Myometrial cell (primary cell): Measurements from ENCODE around the gene AGRN. TPM values are rescaled to one million over a fixed set of nuclear protein-coding genes. Genes with fewer than 3 reads are reported as not detected.

Experiments used
- total RNA-seq: library from RNA; depleted of rRNA; stranded (reverse); fragments of >200 nt; gene quantifications from 2 replicates; pipeline ENCODE4 v1.2.3, GENCODE V29; 2015

The AGRN gene
- total RNA-seq: 93.2 and 102 TPM in 2 replicates

GRCh38 chr1:1020000-1020404 lies at the start of gene AGRN:
Gene AGRN (plus strand): TSS chr1:1020120. CDS start chr1:1020173, 53 bp downstream.

GRCh38 chr1:981955-982558 lies 37.9 kb upstream of the AGRN start, which contains the start of gene PERM1:
Gene PERM1 (minus strand): TSS chr1:982093. CDS start chr1:981029, 1,064 bp downstream.

GRCh38 chr1:999725-1000356 lies 20.1 kb upstream of the AGRN start, which contains the start of gene HES4:
Gene HES4 (minus strand): TSS chr1:1000097. CDS start chr1:999973, 124 bp downstream.

GRCh38 chr1:1013105-1013921 lies 6.6 kb upstream of the AGRN start, which contains the start of gene ISG15:
Gene ISG15 (plus strand): TSS chr1:1013497. CDS start chr1:1013574, 77 bp downstream.

GRCh38 chr1:1073743-1074587 lies 54.0 kb downstream of the AGRN start, which contains the start of gene RNF223:
Gene RNF223 (minus strand): TSS chr1:1074306. CDS start chr1:1072566, 1,740 bp downstream.

Other genes with a start within 250 kb of the AGRN start
- gene SAMD11, start 96.2 kb upstream of the AGRN start, total RNA-seq: 3.2 and 8.2 TPM in 2 replicates
- gene NOC2L, start 60.9 kb upstream of the AGRN start, total RNA-seq: 98.6 and 102 TPM in 2 replicates
- 3.5 and 10.5 TPM in 2 replicates for gene KLHL17, start 59.5 kb upstream of the AGRN start, total RNA-seq
- gene PLEKHN1, start 53.6 kb upstream of the AGRN start, total RNA-seq: 0.29 and 1.8 TPM in 2 replicates
- not detected in 2 replicates for gene PERM1, start 38.0 kb upstream of the AGRN start, total RNA-seq
- 0.35 TPM in 1 of 2 replicates, not detected in the other for gene HES4, start 20.0 kb upstream of the AGRN start, total RNA-seq
- 43.4 and 102 TPM in 2 replicates for gene ISG15, start 6.6 kb upstream of the AGRN start, total RNA-seq
- not detected in 2 replicates for gene RNF223, start 54.2 kb downstream of the AGRN start, total RNA-seq
- 14.4 and 24.2 TPM in 2 replicates for gene C1orf159, start 96.0 kb downstream of the AGRN start, total RNA-seq
- gene TTLL10, start 153.8 kb downstream of the AGRN start, total RNA-seq: not detected in 2 replicates
- gene TNFRSF18, start 186.5 kb downstream of the AGRN start, total RNA-seq: 1.9 and 3.7 TPM in 2 replicates
- not detected in 2 replicates for gene TNFRSF4, start 194.0 kb downstream of the AGRN start, total RNA-seq
- gene SDF4, start 211.9 kb downstream of the AGRN start, total RNA-seq: 216 and 244 TPM in 2 replicates
- 23.9 and 24.6 TPM in 2 replicates for gene B3GALT6, start 212.1 kb downstream of the AGRN start, total RNA-seq
- 1.1 TPM in 1 of 2 replicates, not detected in the other for gene C1QTNF12, start 226.6 kb downstream of the AGRN start, total RNA-seq